NOMO-1 (cell line): ENCODE data around the gene SLC7A5.
"Not testable (repeated sequence)": the region's sequence is repeated elsewhere in the genome, so short reads cannot be mapped to it uniquely, and the experiment has no call there.

Source experiments
- DNase-seq, 2 experiments: peaks; one replicate each; lab custom pipeline; 2025; ENCODE audit not compliant: unreplicated experiment in 2 of 2; lab: John Stamatoyannopoulos, UW

The SLC7A5 gene

DNA sequence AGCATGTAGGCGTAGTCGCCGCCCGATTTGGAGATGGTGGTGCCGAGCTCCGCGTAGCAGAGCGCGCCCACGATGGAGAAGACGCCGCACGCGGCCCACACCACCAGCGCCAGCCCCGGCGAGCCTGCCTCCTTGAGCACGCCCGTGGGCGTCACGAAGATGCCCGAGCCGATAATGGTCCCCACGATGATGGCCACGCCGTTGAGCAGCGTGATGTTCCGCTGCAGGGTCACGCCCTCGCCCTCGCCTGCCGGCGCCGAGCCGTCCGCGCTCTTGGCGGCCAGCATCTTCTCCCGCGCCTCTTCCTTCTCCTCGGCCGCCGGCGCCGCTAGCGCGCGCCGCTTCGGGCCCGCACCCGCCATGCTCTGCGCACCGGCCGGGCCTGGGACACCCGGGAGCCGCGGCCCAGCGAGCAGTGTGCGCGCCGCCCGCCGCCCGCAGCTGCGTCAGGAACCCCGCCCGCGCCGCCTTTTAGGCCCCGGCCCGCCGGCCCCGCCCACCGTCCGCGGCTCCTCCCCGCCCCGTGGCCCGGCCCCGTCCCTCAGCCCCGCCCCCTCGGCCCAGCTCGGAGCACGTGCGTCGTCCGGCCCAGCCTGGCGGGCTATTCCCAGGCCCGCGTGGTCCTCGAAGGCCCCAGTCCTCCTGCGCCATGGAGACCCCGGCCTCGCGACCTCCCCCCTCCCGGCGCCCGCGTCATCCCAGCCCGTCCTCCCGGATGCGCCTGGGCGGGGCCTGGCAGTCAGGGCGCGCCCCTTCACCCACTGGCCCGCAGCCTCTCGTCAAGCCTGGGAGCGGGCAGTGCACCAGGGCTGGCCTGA, at the start of gene SLC7A5:
Gene SLC7A5, minus strand, starts transcription at position 447 of the 818 bp plus-strand sequence. Its CDS starts 85 bp downstream, at position 362.
- DNase-seq, result peak; percentile 46 to 57

- no peak for DNase-seq
These were observed 49.0 kb upstream of the SLC7A5 start for GRCh38 chr16:87918338-87918737.

DNA sequence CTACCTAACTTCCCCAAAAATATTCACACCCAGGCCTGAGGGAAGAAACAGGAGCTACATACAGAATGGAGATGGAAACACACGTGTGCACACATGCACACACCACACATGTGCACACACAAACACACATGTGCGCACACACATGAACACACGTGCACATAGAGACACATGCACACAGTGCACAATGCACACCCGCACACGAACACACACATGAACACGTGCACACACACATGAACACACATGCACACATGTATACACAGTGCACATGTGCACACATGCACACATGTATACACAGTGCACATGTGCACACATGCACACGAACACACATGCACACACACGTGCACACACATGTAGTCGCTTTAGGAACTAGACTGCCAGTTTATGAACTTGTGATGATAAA, 48.2 kb upstream of the SLC7A5 start:
- DNase-seq, result no peak

DNA sequence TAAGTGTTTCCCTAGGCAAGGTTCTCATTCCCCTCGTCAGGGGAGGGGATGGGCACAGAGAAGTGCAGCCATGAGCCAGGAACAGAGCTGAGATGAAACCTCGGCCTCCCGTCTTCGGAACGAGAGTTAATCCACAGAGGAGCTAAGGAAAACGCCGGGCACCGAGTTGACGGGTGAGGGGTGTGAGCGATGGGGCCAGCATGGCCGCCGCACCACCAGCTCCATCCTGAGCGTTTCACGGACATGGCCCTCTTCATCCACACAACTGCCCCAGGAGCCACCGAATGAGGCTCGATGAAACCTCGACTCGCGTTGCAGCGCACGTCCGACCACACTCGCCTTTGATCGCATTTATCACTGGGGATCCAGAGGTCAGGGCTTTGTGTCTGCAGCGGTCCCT, 45.5 kb upstream of the SLC7A5 start:
- no peak for DNase-seq

- DNase-seq, result not testable (repeated sequence)
These were observed 44.9 kb upstream of the SLC7A5 start for GRCh38 chr16:87914021-87914725.

GRCh38 chr16:87912691-87913090, 43.4 kb upstream of the SLC7A5 start:
- not testable (repeated sequence) for DNase-seq

DNA sequence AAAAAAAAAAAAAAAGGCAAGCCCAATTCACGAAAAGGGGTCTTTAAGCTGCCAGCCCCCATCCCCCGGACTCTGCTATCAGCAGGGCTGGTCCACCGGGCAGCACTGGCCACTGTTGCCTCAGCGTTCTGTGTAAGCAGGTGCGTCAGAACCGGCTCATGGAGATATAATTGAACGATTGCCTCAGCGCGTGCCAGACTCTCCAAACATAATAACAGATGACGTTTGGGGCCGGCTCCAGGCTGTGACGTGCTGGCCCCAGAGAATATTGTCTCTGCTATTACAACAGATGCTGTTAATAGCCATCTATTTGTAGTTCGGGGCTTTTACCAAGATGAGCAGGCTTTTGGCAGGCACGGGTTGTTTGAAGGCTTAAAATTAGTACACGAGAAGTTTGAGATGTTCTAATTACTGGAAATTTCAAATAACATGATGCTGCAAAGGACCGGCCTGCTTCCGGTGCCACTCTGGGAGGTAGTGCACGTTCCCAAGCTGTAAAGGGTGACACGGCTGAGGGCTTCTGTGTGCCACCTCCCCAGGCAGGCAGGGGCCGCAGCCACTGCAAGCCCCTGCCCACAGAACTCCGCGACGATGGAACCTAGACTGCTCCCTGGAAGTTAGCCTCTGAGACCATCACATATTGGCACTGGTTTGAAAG, 41.9 kb upstream of the SLC7A5 start:
- not testable (repeated sequence) for DNase-seq

GRCh38 chr16:87909203-87909935, 40.1 kb upstream of the SLC7A5 start:
- DNase-seq, result peak; percentile 42 to 65

DNA sequence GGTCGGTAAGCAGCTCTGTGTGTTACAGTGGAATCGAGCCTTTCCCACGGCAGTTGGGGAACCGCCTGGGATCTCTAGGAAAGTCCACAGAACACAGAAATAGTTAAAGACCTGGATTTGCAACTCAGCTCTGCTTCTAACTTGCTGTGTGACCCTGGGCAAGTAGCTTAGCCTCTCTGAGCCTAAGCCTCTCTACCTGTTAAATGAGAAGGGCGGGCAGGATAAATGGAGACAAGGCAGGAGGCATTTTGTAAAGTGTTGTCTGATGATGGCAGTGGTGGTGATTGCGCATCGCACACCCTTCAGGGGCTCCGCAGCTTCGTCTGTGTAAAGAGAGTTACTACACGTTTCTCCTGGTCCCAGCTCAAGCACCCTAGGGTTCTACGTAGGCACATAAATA, 38.8 kb upstream of the SLC7A5 start:
- not testable (repeated sequence) for DNase-seq

DNA sequence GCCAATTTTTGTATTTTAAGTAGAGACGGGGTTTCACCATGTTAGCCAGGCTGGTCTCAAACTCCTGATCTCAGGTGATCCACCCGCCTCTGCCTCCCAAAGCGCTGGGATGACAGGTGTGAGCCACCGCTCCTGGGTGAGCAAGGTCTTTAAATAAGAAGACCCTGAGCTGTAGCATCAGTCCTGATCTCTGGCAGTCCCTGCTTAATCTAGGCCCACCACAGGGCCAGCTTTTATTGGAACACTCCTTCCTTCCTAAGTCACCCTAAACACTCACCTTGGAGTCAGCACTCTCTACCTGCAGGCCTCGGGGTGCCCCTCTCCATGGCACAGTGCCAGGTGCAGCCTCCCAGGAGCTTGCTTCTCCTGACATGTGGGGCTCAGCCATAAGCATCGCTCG, 36.2 kb upstream of the SLC7A5 start:
- not testable (repeated sequence) for DNase-seq

DNA sequence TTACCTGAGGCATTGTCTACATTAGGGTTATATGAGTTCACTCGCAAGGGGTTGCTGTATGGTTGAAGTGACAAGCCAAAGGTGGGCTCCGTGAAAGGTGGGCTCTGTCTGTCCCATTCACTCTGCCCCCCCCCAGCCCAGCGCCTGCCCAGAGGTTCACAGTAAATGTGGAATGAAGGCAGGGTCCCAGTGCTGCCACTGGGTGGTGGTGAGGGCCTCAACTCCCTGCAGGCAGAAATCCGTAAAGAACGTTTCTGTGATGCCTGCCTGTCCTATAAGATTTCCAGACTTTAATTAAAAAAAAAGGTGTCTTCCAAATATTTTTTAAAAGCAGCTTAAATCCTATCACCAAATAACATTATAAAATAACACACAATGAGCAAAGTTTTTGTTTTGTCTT, 35.7 kb upstream of the SLC7A5 start:
- not testable (repeated sequence) for DNase-seq

DNA sequence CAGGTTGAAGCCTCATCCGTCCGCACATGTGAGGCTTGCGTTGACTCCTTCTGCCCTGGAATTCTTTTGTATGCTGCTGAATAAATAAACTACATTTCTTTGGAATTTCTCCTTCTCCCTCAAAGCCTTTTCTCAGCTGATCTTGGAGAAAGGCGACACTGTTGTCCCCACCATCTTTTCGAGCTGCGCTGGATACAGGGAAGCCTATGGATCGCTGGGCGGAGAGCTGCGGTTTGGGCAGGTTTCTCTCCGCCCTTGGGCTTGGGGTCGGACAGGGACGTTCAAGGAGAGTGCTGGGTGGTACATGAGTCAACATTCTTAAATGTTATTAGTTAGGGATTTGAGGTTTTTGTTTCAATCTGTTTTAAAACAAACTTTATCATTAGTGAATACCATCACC, 31.2 kb upstream of the SLC7A5 start:
- DNase-seq, result not testable (repeated sequence)

- DNase-seq, result no peak
These were observed 28.5 kb upstream of the SLC7A5 start for GRCh38 chr16:87897521-87898505.

DNA sequence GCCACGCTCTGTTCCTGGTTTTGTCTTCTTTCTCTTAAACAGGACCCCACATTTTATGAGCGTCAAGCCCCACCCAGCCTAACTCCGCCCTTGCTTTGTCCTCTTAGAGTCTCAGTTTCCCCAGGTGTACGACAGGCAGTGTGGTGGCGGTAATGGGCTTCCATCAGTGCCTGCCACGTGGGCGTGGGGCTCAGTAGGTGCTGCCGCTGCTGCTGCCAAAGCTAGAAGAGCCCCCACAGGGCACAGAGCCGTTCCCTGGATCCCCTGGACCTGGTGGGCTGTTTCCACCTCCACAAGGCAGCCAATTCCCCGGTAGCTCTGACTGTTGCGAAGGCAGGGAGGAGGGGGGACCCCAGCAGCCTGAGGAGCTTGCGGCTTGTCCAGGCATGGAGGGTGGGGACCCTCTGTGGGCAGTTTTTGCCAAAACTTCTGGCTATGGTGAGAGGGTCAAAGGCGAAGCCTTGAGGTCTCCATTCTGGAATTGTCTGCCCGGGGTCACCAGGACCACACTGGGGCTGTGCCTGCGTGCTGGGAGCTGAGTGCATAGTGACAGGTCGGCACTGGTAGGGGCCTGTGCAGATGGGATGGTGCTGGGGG, 27.7 kb upstream of the SLC7A5 start:
- not testable (repeated sequence) for DNase-seq

DNA sequence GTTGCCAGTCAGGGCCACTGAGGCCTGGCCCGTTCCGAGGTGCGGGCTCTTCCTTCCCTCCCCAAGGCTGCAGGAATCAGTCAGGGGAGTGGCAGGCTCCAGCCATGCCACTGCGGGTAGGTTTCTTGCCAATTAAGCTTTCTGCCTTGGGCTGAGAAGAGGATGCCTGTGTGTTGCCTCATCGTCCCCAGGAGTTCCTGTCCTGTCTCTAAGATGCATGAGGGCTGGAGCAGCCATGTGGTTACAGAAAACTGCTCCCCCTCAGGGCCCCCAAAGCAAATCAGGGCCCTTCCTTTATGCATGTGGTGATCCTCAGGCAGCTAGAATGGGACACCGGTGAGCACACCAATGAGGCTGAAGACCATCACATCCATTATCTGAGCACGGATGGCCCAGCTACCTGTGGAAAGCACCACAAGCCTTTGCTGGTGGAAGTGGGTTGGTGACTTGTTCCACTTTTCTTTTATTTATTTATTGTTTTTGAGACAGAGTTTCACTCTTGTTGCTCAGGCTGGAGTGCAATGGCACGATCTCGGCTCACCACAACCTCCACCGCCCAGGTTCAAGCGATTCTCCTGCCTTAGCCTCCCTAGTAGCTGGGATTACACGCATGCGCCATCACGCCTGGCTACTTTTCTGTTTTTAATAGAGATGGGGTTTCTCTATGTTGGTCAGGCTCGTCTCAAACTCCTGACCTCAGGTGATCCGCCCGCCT, 27.0 kb upstream of the SLC7A5 start:
- DNase-seq, result not testable (repeated sequence)

DNA sequence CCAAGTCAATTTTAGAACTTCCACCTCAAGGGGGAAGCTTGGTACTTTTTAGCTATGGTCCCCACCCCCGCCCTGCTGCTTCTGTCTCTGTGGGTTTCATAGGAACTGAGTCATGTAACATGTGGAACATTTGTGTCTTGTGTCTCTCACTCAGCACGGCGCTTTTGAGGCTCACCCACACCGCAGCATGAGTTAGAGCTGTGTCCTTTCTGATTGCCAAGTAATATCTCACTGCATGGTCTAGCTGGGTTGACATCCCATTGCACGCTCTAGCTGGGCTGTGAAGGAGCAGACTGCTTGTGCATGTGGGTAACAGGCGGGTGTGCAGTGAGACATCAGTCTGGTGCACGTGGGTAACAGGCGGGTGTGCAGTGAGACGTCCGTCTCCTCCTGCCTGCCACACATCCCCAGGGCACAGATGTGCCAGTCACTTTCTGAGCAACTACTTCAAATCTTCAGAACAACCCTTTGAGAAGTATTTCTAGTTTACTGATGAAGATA, 26.4 kb upstream of the SLC7A5 start:
- DNase-seq, result peak; percentile 42 to 51

- DNase-seq, result not testable (repeated sequence)
These were observed 24.7 kb upstream of the SLC7A5 start for GRCh38 chr16:87894005-87894404.

GRCh38 chr16:87891764-87892163, 22.5 kb upstream of the SLC7A5 start:
- DNase-seq, result no peak
